ENCODE data around the gene KCNQ2.
A peak's percentile ranks its signal among the peaks of the same experiment; 100 is the strongest.

KCNQ2 gene

DNA sequence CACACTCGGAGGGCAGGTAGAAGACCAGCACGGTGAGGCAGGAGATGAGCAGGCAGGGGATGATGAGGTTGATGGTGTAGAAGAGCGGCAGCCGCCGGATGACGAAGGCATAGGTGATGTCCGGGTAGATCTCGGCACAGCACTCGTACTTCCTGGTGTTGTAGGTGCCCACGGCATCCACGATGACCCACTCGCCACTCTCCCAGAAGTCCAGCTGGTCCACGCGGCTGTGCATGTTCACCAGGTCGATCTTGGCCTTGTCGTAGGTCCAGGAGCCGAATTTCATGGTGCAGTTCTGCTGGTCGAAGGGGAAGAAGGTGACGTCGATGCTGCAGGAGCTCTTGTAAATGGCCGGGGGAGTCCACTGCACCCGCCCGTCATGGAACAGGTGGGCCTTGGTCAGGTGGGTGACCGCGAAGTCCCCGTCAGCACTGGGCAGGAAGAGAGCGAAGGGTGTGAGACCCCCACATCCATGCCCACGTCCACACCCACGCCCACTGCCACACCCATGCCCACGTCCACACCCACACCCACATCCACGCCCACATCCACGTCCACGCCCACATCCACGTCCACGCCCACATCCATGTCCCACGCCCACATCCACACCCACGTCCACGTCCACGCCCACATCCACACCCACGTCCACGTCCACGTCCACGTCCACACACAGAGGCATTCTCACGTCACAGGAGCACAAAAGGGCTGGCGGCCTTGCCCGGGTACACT lies 121.7 kb downstream of the KCNQ2 start:
- peak overlapping the region in 1 of 3 experiments; percentile 2 for H3K4me3 Mint-ChIP-seq
- H3K27me3 Mint-ChIP-seq (ENCODE audit: low read depth): peaks cover 5% of the 10 kb centered on the region
- TF ChIP-seq, protein P1, sequence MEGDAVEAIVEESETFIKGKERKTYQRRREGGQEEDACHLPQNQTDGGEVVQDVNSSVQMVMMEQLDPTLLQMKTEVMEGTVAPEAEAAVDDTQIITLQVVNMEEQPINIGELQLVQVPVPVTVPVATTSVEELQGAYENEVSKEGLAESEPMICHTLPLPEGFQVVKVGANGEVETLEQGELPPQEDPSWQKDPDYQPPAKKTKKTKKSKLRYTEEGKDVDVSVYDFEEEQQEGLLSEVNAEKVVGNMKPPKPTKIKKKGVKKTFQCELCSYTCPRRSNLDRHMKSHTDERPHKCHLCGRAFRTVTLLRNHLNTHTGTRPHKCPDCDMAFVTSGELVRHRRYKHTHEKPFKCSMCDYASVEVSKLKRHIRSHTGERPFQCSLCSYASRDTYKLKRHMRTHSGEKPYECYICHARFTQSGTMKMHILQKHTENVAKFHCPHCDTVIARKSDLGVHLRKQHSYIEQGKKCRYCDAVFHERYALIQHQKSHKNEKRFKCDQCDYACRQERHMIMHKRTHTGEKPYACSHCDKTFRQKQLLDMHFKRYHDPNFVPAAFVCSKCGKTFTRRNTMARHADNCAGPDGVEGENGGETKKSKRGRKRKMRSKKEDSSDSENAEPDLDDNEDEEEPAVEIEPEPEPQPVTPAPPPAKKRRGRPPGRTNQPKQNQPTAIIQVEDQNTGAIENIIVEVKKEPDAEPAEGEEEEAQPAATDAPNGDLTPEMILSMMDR (IDR thresholded peaks at IDR 0.05; ENCODE audit: unreplicated experiment in 3 of 3): no peak
- H3K36me3 Mint-ChIP-seq (ENCODE audit: low read depth): no peaks in the 10 kb centered on the region
- H3K4me1 Mint-ChIP-seq: peaks cover 20% of the 10 kb centered on the region
- H3K27ac Mint-ChIP-seq: peak overlapping the region in 1 of 3 experiments; percentile 55
- peaks cover 4% of the 10 kb centered on the region for H3K9me3 Mint-ChIP-seq

All from nephron (organoid).